HG03460 (cell line): ENCODE data around the gene TTC39A.
"Not testable (repeated sequence)": the region's sequence is repeated elsewhere in the genome, so short reads cannot be mapped to it uniquely, and the experiment has no call there.

Experiments used
- ATAC-seq: cut with Tn5 transposase; IDR thresholded peaks from one replicate; pipeline ENCODE4 v1.9.1; 2021; ENCODE audit not compliant: unreplicated experiment

TTC39A gene

DNA sequence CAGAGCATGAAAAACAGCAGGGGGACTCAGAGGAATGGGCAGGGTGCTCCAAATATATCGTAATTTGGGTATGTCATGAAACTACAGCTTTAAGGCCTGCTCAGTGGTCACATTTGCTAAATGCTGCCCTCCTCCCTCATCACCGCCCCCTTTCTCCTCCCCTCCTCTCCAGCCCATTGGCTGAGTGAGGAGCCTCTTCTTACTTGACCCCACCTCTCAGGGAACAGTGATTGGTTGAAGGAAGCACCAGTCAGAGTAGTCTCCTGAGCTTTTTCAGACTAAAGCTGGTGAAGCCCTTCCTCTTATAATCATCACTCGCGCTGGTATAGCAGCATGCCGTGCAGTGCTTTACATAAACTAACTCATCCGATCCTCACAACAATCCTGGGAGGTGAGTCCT lies 10.0 kb upstream of the TTC39A start:
- ATAC-seq, result no peak

DNA sequence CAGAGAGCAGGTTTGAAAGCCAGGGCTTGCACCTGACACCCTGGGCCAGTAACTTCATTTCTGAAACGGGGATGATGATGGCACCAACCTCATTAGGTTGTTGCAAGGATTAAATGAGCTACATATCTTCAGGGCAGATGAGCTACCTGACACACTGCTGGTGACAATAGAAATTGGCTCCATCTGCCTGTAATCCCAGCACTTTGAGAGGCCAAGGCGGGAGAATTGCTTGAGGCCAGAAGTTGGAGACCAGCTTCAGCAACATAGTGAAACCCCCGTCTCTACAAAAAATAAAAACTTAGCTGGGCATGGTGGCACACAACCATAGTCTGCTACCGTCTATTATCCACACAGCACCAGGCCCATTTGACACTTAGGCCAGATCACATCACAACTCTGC lies 6.3 kb upstream of the TTC39A start:
- ATAC-seq, result no peak

DNA sequence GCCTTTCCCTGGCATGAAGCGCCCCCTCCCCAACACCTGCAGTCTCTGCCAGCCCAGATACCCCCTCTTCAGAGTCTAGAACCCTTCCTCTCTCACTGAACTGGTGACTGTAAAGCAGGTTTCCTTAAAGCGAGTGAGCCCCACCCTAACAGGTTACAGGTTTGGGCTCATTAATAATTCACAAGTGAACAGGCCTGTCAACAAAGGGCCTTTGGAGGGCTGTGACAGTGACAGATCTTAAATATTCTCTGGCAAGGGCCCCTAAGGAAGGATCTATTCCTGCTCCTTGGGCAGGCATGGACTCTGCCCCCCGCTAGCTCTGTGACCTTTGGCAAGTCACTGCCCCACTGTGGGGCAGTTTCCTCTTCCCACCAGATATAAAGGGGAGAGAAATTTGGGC lies 5.6 kb upstream of the TTC39A start:
- no peak for ATAC-seq

DNA sequence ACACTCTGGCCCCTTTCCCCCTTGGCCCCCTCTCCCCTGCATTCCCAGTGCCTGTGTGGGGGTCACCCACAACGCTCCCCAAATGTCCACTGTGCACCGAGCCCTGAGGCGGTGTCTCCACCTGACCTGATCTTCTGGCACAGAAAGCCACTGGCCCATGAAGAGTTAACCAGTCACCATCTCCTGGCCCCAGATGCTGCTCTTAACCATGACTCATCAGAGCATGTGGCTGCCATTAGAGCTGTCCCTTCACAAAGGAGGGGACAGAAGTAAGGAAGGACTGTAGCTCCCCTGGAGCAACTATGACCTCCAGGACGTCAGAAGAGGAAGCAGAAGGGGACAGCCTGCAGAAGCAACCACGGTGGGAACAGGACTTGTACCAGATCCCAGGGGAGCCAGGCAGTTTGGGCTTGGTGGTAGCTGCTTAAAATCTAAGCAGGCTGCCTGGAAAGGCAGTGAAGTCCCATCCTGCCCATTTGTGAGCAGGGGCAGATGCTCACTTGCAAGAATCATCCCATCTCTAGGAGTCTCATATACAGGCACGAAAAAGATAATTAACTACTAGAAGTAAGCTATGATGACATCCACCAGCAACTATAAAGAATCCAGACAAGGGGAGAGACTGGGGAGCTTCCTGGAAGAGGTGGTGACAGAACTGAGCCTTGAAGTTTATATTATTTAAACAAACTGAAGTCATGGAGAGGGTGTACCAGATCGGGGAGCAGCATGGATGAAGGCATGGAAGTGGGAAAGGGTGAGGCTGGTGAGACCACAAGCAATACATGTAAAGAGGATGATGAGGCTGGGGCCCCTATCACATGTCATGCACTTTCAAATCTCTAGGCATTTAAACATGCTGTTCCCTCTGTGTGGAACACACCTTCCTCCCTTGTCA lies 1.1 kb upstream of the TTC39A start:
- peak; percentile 63 for ATAC-seq

DNA sequence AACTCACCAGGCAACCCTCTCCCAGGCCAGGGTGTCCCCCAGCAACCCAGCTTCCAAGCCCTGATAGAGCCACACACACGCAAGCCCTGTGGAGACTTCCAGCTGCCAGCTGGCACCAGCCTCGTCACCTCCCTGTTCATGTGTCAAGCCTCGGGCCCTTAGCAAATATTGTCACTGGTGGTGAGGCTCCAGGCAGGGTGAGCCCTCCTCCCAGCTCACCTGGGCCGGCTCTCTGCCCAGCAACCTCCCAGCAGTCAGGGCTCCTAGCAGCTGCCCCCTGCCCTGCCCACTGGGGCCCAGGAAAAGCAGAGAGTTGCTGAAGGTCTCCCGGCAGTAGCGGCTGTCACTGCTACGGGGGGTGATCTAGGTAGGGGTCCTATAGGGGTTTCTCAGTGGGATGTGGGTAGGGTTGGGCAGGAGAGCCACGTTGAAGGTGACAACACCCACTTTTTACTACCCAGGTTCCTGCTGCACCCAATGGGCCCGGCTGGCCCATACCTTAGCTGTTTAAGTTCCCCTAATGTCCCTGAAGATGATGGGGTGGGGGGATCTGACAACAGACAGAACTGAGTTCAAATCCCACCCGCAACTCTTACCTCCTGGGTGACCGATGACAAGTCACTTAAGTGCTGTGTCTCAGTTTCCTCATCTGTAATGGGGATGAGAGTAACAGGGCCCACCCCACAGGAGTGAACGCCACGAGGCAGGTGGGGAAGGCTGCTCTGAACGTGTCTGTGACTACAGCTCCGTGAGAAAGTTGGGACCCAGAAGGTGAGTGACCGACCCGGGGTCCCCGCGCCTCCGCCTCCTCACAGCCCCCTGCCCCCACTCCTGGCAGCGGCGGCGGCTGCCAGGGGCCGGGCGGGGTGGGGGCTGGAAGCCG lies 678 bp downstream of the TTC39A start:
- ATAC-seq, result no peak

DNA sequence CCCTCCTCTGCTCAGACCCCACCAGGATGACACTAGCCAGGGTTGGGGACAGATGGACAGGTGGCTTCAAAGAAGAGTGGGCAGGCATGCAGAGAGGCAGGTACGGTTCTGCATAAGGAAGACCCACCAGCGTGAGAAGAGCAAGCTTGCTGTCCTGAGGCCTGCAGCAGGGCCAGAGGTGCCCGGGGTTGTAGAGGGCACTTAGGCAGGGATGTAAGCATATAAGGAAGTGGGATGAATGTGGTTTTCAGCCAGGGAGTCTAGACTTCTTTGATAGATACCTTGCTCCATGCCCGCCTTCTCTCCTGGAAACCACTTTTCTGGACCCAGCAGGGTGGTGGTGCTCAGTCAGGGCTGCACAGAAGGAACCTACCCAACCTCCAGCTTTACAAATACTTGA lies 1.4 kb downstream of the TTC39A start:
- ATAC-seq, result no peak

DNA sequence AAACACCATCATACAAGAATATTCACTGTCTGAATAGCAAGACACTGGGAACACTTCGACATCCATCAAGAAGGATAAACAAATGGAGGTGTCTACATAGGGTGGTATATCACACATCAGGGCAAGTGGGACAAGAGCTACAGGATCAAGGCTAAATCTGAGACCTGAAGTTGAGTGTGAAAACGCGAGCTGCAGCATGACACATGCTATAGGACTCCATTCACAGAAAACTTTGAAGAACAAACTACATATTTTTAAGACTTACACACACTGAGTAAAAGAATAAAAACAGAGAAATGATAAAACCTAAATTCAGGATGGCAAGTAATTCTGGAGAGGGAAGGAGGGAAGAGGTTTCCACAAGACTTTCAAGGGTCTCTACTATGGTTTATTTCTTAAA lies 2.1 kb downstream of the TTC39A start:
- no peak for ATAC-seq

DNA sequence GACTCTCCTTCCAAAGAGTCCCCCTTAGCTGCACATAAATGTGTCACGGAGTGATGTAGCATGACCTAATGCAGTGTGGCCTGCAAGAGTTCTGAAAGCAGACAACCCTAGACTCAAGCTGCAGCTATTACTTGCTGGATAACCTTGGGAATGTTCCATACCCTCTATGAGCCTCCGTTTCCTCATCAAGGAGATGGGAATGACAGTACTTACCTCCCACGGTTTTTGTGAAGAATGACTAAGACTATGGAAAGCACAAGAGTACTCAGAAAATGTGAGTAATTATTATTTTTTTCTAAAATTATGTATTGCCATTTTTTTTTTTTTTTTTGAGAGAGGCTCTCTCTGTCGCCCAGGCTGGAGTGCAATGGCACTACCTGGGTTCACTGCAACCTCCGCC lies 3.0 kb downstream of the TTC39A start:
- no peak for ATAC-seq

DNA sequence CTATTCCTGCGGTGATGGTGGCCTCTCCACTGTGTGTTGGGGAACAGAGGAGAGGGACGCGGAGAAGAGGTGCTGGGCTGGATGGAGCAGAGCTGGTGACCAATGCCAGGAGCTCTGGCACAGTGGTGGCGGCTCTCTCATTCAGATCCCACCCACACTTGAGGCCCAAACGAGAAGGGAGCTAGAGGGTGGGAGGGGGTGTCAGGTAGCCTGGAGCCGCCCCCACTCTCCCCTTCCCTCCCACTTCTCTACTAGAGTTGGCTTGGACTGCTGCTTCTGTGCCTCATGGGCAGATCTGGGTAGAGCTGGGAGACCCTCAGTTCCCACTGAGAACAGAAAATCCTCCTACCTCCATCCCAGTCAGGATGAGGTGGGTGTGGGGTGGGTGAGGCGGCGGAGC lies 3.5 kb downstream of the TTC39A start:
- ATAC-seq, result no peak

DNA sequence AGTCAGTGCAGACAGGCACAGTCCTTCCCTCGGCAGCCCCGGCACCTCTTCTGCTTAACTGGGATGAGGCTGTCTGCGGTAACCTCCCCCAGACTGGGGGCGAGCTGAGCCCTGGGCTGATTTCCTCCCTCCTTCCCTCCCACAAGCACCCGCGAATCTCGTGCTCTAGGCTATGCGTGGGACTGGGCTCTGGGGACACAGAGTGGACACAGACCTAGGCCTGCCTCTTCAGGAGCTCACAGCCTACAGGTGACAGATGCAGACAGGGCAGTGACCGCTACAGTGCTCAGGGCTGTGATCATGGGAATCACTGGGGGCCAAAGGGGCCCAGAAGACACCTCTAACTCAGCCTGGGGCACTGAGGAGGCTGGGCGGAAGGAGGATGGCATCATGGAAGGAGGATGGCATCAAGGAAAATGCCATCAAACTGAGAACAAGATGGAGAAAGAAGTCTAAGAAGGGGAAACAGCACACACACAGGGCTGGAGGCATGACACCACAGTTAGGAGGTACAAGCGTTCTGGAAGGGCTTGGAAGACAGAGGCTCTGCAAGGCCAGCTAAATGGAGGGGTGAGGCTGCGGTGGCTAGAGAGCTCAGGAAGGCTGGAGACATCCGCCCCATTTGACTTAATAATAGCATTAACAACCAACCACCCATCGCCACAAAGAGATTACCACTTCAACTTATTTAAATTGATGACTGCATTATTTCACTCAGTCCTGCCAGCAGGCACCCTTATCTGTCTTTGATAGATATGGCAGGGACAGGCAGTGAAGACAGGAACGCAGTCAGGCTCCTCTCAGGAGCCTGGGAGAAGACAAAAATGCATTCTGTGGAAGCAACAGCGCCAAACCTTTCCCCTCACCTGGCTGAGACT lies 4.2 kb downstream of the TTC39A start:
- ATAC-seq, result no peak

DNA sequence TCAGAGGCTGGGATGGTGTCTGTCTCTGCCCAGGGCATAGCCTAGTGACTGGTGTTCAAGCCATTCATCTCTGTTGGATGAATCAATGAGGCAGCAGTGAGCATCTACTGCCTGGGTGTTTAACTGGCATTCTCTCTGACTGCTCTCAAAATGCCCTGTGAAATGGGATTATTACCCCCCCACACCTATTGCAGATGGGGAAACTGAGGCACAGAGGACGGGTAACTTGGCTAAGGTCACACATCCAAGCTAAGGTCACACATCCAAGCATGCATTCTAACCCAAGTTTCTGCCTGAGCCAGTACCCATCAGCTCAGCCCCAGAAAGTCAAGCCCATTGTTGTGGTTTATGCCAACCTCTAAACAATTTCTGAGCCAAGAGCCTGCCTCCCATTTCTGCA lies 5.0 kb downstream of the TTC39A start:
- ATAC-seq, result no peak

DNA sequence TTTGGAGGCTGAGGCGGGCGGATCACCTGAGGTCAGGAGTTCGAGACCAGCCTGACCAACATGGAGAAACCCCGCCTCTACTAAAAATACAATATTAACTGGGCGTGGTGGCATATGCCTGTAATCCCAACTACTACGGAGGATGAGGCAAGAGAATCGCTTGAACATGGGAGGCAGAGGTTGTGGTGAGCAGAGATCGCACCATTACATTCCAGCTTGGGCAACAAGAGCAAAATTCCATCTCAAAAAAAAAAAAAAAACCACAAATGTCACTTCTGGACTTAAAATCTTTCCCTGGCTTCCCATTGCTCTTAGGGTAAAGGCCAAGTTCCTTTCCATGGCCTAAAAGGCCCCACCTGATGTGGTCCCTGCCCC lies 5.4 kb downstream of the TTC39A start:
- ATAC-seq, result not testable (repeated sequence)

DNA sequence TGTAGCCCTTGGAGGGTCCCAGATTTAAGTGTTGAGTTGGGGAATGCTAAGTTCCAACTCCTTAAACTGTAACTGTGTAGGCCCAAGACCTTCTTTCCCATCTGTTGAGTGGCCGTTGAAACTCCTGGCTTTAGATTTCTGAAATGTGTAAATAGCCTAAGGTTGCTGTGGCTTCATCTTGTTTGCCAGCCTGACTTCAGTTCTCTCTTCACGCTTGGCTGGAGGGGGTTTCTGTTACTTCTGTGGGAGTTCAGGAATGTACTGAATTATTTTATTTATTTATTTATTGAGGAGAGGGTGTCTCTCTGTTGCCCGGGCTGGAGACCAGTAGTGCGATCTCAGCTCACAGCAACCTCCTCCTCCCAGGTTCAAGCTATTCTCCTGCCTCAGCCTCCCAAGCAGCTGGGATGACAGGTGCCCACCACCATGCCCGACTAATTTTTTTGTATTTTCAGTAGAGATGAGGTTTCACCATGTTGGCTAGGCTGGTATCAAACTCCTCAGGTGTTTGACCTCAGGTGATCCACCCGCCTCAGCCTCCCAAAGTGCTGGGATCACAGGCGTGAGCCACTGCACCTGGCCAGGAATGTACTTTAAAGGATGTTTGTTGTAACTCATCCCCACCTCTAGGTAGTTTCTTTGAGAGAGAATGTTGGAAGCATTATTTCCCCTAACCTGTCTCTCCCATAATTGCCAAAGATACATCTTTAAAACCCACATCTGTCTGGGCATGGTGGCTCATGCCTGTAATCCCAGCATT lies 5.9 kb downstream of the TTC39A start:
- ATAC-seq, result no peak

DNA sequence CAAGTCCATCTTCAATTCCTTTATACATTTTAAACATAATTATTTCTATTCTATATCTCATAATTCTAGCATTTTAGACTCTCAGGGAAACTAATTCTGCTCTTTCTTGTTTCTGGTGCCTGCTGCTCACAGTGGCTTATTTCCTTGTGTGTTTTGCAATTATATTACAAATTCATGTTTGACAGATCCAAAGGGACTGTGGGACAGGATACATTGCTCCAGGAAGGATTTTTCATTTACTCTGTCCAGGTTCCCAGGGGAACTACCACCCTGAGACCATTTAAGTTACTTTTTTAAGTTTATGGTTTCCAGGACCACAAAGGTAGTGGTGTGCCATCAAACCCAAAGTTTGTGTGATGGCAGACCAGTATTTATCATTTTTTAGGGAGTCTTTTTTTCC lies 6.6 kb downstream of the TTC39A start:
- no peak for ATAC-seq

DNA sequence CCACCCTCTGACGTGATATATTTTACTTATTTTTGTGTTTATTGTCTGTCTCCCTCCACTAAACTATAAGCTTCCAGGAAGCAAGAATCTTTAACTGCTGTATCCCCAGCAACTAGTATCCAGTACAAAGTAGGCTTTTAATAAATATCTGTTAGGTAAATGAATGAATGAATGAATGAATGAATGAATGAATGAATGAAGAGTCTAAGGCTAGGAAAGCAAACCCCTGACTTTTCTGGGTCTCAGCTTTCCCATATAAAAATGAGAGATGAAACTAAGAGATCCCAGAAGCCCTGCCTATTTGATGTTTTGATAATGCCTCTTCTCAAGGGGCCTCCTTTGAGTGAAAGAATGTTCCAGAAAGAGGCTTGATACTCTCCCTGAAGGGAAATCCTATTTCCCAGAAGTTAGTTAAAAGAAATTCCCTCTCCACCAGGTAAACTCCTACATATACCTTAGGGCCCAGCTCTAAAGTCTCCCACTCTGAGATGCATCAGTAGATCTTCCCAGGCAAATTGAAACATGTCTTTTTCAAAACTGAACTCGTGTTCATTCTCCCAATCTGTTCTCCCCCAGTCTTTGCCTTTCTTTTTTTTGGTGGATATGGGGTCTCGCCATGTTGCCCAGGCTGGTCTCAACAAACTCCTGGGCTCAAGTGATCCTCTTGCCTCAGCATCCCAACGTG lies 7.8 kb downstream of the TTC39A start:
- no peak for ATAC-seq

DNA sequence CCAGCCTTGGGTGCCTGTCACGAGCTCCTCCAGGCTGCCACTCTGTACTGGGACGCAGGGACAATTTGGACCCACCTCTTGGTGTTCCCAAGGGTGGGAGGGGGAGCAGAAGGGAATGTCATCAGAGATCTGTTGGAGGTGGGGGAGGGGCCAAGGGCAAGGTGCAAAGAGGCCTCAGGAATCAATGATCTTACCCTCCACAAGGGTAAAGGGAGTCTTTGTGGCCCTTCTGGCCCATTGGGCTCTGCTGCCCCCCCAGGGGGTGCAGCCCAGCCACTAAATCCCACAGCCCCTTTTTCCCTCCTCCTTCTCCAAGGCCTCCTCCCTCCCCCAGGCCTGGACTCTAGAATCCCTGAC lies 8.5 kb downstream of the TTC39A start:
- no peak for ATAC-seq

DNA sequence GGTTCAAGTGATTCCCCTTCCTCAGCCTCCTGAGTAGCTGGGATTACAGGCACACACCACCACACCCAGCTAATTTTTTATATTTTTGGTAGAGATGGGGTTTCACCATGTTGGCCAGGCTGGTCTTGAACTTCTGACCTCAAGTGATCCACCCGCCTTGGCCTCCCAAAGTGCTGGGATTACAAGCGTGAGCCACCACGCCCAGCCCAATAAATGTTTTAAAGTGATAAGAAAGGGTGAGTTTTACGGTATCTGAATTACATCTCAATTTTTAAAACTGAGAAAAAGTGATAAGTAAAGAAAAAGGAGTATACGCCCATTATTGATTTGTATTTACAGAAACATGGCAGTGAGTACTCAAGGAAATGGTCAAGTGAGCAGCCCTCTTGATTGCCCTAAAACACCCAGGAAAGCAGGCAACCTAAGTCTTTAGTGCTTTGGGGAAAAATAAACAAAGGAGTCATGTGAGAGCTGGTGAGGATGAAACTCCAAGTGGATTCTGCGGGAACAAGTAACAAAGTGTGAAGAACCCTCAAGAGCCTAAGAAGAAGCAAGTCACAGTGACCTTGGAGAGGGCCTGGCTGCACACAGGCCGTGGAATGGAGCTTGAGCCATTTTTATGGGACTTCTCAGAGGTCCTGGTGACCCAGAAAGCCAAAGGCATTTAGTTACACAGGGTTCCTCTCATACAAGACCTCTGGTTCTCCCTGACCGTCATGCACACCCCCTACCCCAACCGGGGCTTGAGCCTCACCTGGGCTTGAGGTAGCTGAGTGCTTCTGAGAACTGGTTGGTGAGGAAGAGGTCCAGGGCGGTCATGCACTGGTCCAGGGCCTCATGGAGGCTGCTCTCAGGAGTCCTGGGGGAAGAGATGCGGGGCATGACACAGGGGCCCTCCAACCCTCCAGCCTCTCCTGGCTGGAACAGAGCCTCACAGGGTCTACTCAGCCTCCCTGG lies 9.1 kb downstream of the TTC39A start:
- no peak for ATAC-seq

DNA sequence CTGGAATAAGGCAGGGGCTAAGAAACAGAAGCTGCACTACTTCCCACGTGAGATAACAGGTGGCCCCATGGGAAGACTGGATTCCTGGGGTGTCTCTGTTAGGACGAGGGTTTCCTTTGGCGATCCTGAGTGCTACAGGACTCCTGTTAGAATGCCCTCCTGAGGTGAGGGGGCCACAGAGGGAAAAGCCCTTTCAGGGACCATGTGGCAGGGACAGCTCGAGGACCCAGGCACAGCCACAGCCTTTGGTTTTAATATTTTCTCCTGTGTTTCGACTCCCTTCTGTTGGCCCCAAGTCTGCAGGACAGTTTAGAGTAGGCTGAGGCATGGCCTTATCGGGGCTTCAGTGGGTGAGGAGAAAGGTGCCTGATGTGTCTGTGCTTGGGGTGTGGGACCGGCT lies 12.6 kb downstream of the TTC39A start:
- no peak for ATAC-seq

DNA sequence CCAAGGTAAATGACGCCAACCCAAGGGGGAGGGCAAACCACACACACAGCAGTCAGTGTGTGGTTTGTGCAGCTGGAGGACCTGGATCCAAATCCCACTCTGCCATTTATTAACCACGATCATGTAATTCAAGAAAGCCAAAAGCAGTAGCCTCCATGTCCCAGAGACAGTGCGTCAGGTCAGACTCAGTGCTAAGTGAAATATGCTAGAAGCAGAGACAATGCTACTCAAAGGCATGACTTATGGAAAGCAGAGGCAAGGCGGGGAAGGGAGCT lies 13.6 kb downstream of the TTC39A start:
- no peak for ATAC-seq
